Esophagus squamous epithelium (tissue), 5 donors: ENCODE results near the gene MAP4K1. TPM values are rescaled to one million over a fixed set of nuclear protein-coding genes. Genes with fewer than 3 reads are reported as not detected.
A peak's percentile ranks its signal among the peaks of the same experiment; 100 is the strongest.
"Not testable (repeated sequence)": the region's sequence is repeated elsewhere in the genome, so short reads cannot be mapped to it uniquely, and the experiment has no call there.

Source experiments
- DNase-seq: peaks from one replicate; lab custom pipeline; 2025; lab: John Stamatoyannopoulos, UW
- H3K27ac ChIP-seq, 4 donors: fragments of 200-600 bp; sonication (generic); one replicate each; pipeline ENCODE4 v1.5.1; 2016 to 2019; ENCODE audit warnings: mild to moderate bottlenecking in 1 of 4
- H3K27me3 ChIP-seq, 4 donors: fragments of 200-600 bp; sonication (generic); 1 replicate in 3 of 4; 2 replicates in 1 of 4; pipeline versions ENCODE4 v1.5.1 to v1.6.0; 2017 to 2021; ENCODE audit warnings: antibody characterized with exemption in 1 of 4
- H3K36me3 ChIP-seq, 3 donors: fragments of 200-600 bp; sonication (generic); one replicate each; pipeline ENCODE4 v1.5.1; 2016 to 2019
- H3K4me1 ChIP-seq, 3 donors: fragments of 200-600 bp; sonication (generic); one replicate each; pipeline ENCODE4 v1.5.1; 2017 to 2019
- H3K4me3 ChIP-seq, 4 donors: fragments of 200-600 bp; sonication (generic); 1 replicate in 3 of 4; 2 replicates in 1 of 4; pipeline ENCODE4 v1.5.1; 2016 to 2019; ENCODE audit warnings: mild to moderate bottlenecking in 2 of 4, moderate library complexity in 1 of 4
- H3K9me3 ChIP-seq, 3 donors: fragments of 200-600 bp; sonication (generic); one replicate each; pipeline ENCODE4 v1.5.1; 2016 to 2019
- CTCF ChIP-seq, 6 experiments: fragments of 450-650 bp in 4 of 6; fragments of 200-600 bp in 2 of 6; sonication (generic) in 2 of 6; IDR thresholded peaks; one replicate each; pipeline ENCODE4 v1.5.1; 2016 to 2019; ENCODE audit warnings: antibody characterized with exemption in 6 of 6, mild to moderate bottlenecking in 4 of 6, moderate library complexity in 4 of 6
- POLR2A ChIP-seq, 4 donors: fragments of 450-650 bp; IDR thresholded peaks; one replicate each; pipeline ENCODE4 v1.6.1; 2017; ENCODE audit warnings: antibody characterized with exemption in 4 of 4, mild to moderate bottlenecking in 4 of 4, moderate library complexity in 3 of 4
- WGBS, 2 donors: methylation state at CpG; one replicate each; pipeline ENCODE4 v1.1.5; 2018; 5-methylcytosine and 5-hydroxymethylcytosine counted together
- intact Hi-C: fragments of 100-400 bp; cut with DNase I; formaldehyde crosslinking; loops from one replicate; pipeline ENCODE4 v1.15.0; 2022
- total RNA-seq, 4 donors: library from RNA; depleted of rRNA; stranded (reverse); fragments of >200 nt; gene quantifications; one replicate each; pipeline ENCODE4 v1.1.0, GENCODE V29; 2016
- donor health status: DM: yes; HTN: yes; CAD: no.

The MAP4K1 gene
- total RNA-seq, 4 donors from 2014 or later = 1.5 to 4.2 (median 2.7) TPM

DNA sequence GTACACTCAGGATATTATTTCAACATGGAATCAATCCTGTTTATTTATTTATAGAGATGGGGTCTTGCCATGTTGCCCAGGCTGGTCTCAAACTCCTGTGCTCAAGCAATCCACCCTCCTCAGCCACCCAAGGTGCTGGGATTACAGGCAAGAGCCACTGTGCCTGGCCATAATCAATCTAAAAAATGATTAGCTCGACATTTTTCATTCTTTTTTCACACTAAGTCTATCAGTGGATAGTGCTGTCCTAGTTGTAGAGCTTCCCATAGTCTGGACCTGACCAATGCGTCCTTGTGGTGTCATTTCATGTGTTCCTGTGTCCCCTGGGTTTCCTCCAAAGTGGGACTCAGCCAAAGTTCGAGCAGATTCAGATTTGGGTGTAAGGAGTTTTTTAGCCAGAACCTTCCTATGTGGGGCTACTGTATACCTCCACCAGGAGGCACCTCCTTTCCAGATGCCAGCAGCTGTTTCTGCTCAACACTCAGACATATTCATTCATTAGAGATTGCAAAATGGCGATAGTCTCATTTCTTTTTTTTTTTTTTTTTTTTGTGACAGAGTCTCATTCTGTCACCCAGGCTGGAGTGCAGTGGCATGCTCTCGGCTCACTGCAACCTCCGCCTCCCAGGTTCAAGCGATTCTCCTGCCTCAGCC, 61.1 kb downstream of the MAP4K1 start:
- H3K36me3 ChIP-seq = no peaks in the 10 kb centered on the region
- H3K4me3 ChIP-seq = no peak overlapping the region
- 46 to 51% methylated on average over 7 of the region's 7 CpGs for WGBS, 2 donors
- no peak for TF ChIP-seq POLR2A (IDR thresholded peaks at IDR 0.05)
- TF ChIP-seq CTCF (IDR thresholded peaks at IDR 0.05) = peak in 4 of 6 experiments; percentile 6 to 49 (median 38)
- no peaks in the 10 kb centered on the region for H3K9me3 ChIP-seq
- H3K27me3 ChIP-seq = no peaks in the 10 kb centered on the region
- peaks cover 7 to 42% (median 22%) of the 10 kb centered on the region in 3 donors for H3K4me1 ChIP-seq
- no peak overlapping the region for H3K27ac ChIP-seq
- intact Hi-C loops = no loop called here
- no peak for DNase-seq

DNA sequence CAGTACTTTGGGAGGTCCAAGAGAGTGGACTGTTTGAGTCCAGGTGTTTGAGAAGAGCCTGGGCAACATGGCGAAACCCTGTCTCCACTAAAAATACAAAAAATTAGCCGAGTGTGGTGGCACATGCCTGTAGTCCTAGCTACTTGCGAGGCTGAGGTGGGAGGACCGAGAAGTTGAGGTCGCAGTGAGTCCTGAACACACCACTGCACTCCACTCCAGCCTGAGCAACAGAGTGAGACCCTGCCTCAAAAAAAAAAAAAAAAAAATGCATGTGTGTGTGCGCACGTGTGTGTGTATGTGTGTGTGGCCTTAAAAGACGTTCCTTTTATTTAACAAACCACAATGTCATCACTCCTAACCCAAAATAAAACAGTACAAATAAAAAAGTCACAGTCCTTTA, 62.6 kb downstream of the MAP4K1 start:
- no peaks in the 10 kb centered on the region for H3K27me3 ChIP-seq
- no peaks in the 10 kb centered on the region for H3K36me3 ChIP-seq
- TF ChIP-seq CTCF (IDR thresholded peaks at IDR 0.05) (no peak), POLR2A (IDR thresholded peaks at IDR 0.05) (no peak)
- WGBS, 2 donors = 75 to 82% methylated on average over 5 to 8 of the region's 8 CpGs
- intact Hi-C loops = no loop called here
- H3K4me1 ChIP-seq = peaks cover 0 to 27% (median 10%) of the 10 kb centered on the region in 3 donors
- no peaks in the 10 kb centered on the region for H3K9me3 ChIP-seq
- DNase-seq = no peak
- no peak overlapping the region for H3K4me3 ChIP-seq
- no peak overlapping the region for H3K27ac ChIP-seq

DNA sequence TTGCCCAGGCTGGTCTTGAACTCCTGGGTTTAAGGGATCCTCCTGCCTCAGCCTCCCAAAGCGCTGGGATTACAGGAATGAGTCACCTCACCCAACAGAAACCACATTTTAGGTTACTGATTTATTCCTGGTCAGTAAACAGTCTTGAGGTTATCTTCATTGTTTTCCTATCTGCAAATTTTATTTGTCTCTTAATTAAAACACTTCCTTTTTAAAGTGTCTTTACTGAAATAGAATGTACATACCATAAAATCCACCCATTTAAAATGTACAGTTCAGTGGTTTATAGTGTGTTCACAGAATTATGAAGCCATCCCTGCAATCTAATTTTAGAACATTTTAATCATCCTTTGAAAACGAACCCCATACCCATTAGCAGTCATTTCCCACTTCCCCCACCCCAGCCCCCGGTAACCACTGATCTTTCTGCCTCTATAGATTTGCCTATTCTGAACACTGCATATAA, 63.0 kb downstream of the MAP4K1 start:
- WGBS, 2 donors = 59 to 62% methylated on average over 3 of the region's 3 CpGs

DNA sequence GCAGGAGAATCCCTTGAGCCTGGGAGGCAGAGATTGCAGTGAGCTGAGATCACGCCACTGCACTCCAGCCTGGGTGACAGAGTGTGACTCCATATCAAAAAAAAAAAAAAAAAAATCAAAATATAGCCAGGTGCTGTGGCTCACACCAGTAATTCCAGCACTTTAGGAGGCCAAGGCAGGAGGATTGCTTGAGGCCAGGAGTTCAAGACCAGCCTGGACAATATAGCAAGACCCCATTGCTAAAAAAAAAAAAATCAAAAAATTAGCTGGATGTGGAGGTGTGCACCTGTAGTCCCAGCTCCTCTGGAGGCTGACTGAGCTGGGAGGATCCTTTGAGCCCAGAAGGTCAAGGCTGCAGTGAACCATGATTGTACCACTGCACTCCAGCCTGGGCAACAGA, 64.5 kb downstream of the MAP4K1 start:
- peaks cover 0 to 12% (median 7%) of the 10 kb centered on the region in 3 donors for H3K4me1 ChIP-seq
- H3K4me3 ChIP-seq, H3K27ac ChIP-seq, DNase-seq, intact Hi-C loops, H3K36me3 ChIP-seq, H3K9me3 ChIP-seq, H3K27me3 ChIP-seq: not testable (repeated sequence)
- WGBS, 2 donors = 100% methylated on average over 1 of the region's 1 CpG; no CpG with 5 or more reads in 1 of the 2 donors

More for the DNA sequence above, 63.0 kb downstream of the MAP4K1 start:
- TF ChIP-seq POLR2A (IDR thresholded peaks at IDR 0.05) = no peak
- no peak for TF ChIP-seq CTCF (IDR thresholded peaks at IDR 0.05)
- no peak for DNase-seq
- Histone ChIP-seq H3K4me1 (peaks cover 0 to 22% (median 7%) of the 10 kb centered on the region in 3 donors), H3K27me3 (no peaks in the 10 kb centered on the region), H3K4me3 (no peak overlapping the region), H3K9me3 (no peaks in the 10 kb centered on the region), H3K27ac (no peak overlapping the region), H3K36me3 (no peaks in the 10 kb centered on the region)
- intact Hi-C loops = no loop called here

- Histone ChIP-seq H3K4me1 (peaks cover 0 to under 1% (median 0%) of the 10 kb centered on the region in 3 donors), H3K9me3 (no peaks in the 10 kb centered on the region), H3K27ac (no peak overlapping the region), H3K27me3 (no peaks in the 10 kb centered on the region), H3K36me3 (no peaks in the 10 kb centered on the region), H3K4me3 (no peak overlapping the region)
- no peak for TF ChIP-seq CTCF (IDR thresholded peaks at IDR 0.05)
- TF ChIP-seq POLR2A (IDR thresholded peaks at IDR 0.05) = no peak
- DNase-seq = no peak
- intact Hi-C loops = no loop called here
- 46 to 48% methylated on average over 6 of the region's 6 CpGs for WGBS, 2 donors
Measured at GRCh38 chr19:38551450-38551813, 66.3 kb downstream of the MAP4K1 start.
